Activated T-helper 17 cell treated with anti-CD3 and anti-CD28 coated beads, Interleukin-2, amount 50 U/mL, for 72 hours (primary cell): ENCODE data around the gene BRSK2. TPM values are rescaled to one million over a fixed set of nuclear protein-coding genes. Genes with fewer than 3 reads are reported as not detected.
"Not testable (repeated sequence)": the region's sequence is repeated elsewhere in the genome, so short reads cannot be mapped to it uniquely, and the experiment has no call there.

Source experiments
- ATAC-seq: fragments of 150-1000 bp; cut with Tn5 transposase; replicated peaks from 2 replicates; pipeline ENCODE4 v1.10.0; 2021; ENCODE audit warnings: mild to moderate bottlenecking, moderate library complexity
- H3K27ac Mint-ChIP-seq: one replicate; pipeline ENCODE4 v1.8.0; 2022; ENCODE audit warnings: mixed read lengths
- H3K27me3 Mint-ChIP-seq: one replicate; pipeline ENCODE4 v1.8.0; 2022; ENCODE audit warnings: mixed read lengths
- H3K36me3 Mint-ChIP-seq: one replicate; pipeline ENCODE4 v1.8.0; 2022; ENCODE audit warnings: low read depth, mild to moderate bottlenecking, mixed read lengths
- H3K4me1 Mint-ChIP-seq: one replicate; pipeline ENCODE4 v1.8.0; 2022; ENCODE audit warnings: mixed read lengths
- H3K4me3 Mint-ChIP-seq: one replicate; pipeline ENCODE4 v1.8.0; 2022; ENCODE audit warnings: mild to moderate bottlenecking, mixed read lengths
- H3K9me3 Mint-ChIP-seq: one replicate; pipeline ENCODE4 v1.8.0; 2022; ENCODE audit warnings: mixed read lengths
- total RNA-seq, 2 donors: library from RNA; stranded (reverse); gene quantifications; one replicate each; pipeline ENCODE4 v1.2.3, GENCODE V29; 2022

The BRSK2 gene
- total RNA-seq, 2 donors from 2014 or later: 0.09 to 3.3 TPM

DNA sequence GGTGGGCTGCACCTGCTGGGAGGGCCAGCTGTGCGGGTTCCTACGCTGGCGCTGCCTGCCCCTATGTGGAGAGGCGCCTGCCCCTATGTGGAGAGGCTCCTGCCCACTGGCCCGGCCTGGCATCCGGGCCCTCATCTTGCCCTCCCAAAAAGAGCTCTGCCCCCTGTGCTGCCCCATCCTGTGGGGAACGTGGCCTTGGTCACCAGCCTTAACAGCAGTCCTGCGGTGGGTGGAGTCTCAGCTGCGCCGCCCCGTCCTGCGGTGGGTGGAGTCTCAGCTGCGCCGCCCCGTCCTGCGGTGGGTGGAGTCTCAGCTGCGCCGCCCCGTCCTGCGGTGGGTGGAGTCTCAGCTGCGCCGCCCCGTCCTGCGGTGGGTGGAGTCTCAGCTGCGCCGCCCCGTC is 22.0 kb downstream of the BRSK2 start:
- not testable (repeated sequence) for H3K9me3 Mint-ChIP-seq, H3K4me3 Mint-ChIP-seq, H3K4me1 Mint-ChIP-seq, H3K27me3 Mint-ChIP-seq, H3K27ac Mint-ChIP-seq, ATAC-seq, H3K36me3 Mint-ChIP-seq

DNA sequence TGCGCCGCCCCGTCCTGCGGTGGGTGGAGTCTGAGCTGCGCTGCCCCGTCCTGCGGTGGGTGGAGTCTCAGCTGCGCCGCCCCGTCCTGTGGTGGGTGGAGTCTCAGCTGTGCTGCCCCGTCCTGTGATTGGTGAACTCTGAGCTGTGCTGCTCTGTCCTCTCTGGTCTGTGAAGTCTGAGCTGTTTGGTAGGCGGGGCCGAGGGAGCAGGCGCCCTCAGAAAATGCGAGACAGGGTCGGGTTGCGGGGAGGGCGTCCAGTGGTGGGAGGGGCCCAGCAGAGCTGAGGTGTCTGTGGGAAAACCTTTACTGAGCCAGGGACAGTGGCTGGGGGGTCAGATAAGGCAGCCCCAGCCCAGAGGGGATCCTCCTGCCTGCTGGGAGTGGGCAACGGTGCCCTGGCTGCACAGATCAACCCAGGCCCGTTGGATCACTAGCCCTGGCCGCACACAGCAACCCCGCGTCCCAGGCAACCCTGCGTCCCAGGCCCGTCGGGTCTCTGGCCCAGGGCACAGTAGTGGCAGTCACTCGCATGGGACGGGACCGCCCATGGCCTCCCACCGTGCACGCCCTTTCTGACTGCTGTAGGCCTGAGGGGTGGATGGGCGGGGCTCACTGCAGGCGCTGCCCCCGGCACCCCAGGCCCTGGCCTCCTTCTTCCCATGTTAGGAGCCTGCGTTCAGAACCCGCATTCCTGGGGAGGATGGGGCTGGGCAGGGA is 22.8 kb downstream of the BRSK2 start:
- Mint-ChIP-seq H3K4me1 (no peaks in the 10 kb centered on the region), H3K4me3 (no peak overlapping the region), H3K9me3 (peaks cover 3% of the 10 kb centered on the region), H3K27me3 (no peaks in the 10 kb centered on the region), H3K27ac (no peak overlapping the region), H3K36me3 (no peaks in the 10 kb centered on the region)
- no peak for ATAC-seq

GRCh38 chr11:1414650-1415049 is 24.9 kb downstream of the BRSK2 start:
- H3K27me3 Mint-ChIP-seq: no peaks in the 10 kb centered on the region
- H3K36me3 Mint-ChIP-seq: no peaks in the 10 kb centered on the region
- no peak for ATAC-seq
- H3K4me3 Mint-ChIP-seq: no peak overlapping the region
- H3K4me1 Mint-ChIP-seq: no peaks in the 10 kb centered on the region
- peaks cover 6% of the 10 kb centered on the region for H3K9me3 Mint-ChIP-seq
- H3K27ac Mint-ChIP-seq: no peak overlapping the region

GRCh38 chr11:1415631-1416030 is 25.9 kb downstream of the BRSK2 start:
- Mint-ChIP-seq H3K4me3 (no peak overlapping the region), H3K36me3 (no peaks in the 10 kb centered on the region), H3K9me3 (peaks cover 6% of the 10 kb centered on the region), H3K4me1 (no peaks in the 10 kb centered on the region), H3K27ac (no peak overlapping the region), H3K27me3 (no peaks in the 10 kb centered on the region)
- no peak for ATAC-seq

DNA sequence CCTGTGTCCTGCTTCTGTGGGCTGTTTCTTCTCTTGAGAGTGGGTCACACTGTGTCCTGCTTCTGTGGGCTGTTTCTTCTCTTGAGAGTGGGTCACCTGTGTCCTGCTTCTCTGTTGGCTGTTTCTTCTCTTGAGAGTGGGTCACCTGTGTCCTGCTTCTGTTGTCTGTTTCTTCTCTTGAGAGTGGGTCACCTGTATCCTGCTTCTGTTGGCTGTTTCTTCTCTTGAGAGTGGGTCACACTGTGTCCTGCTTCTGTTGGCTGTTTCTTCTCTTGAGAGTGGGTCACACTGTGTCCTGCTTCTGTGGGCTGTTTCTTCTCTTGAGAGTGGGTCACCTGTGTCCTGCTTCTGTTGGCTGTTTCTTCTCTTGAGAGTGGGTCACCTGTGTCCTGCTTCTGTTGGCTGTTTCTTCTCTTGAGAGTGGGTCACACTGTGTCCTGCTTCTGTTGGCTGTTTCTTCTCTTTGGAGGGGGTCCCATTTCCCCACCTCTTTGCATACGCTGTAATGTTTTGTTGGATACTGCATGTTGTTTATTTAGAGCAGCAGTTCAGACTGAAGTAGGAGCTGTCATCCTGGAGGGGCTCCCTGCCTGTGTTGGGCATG is 28.6 kb downstream of the BRSK2 start:
- not testable (repeated sequence) for ATAC-seq, H3K36me3 Mint-ChIP-seq, H3K9me3 Mint-ChIP-seq, H3K27ac Mint-ChIP-seq, H3K4me3 Mint-ChIP-seq, H3K4me1 Mint-ChIP-seq, H3K27me3 Mint-ChIP-seq

DNA sequence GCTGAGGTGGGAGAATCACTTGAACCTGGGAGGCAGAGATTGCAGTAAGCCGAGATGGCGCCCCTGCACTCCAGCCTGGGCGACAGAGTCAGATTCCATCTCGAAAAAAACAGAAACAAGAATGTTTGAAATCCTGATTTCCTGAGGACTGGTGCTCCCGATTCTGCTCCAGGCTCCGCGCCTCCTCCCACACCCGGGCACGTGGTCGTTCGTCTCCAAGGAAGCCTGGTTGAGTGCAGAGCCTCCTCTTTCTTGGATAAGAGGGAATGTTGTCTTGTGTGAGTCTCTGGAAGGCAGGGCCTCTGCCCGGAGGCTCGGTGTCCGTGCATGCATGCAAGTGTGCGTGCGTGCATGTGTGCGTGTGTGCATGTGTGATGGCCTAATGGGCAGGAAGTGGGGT is 30.1 kb downstream of the BRSK2 start:
- Mint-ChIP-seq H3K27me3 (no peaks in the 10 kb centered on the region), H3K36me3 (no peaks in the 10 kb centered on the region), H3K4me1 (no peaks in the 10 kb centered on the region), H3K4me3 (no peak overlapping the region), H3K27ac (no peak overlapping the region), H3K9me3 (peaks cover 6% of the 10 kb centered on the region)
- ATAC-seq: no peak

DNA sequence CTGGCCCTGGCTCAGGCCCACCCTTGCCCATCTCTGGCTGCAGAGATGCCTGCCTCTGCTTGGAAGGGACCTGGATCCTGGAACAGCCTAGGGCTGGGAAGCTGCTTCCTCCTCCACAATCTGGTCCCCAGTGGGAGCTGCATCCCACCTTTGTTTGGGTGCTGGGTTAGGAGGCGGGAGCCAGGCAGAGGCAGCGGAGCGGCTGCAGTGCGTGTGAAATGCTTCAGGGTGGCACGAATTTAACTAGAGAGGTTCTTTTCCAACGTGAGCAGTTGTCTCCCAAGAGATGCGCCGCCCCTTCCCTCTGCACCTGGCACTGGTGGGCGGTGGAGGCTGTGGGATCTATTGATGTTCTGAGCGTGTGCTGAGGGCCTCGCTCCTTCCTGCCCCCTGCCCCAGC is 31.6 kb downstream of the BRSK2 start:
- H3K4me1 Mint-ChIP-seq: no peaks in the 10 kb centered on the region
- peaks cover 6% of the 10 kb centered on the region for H3K9me3 Mint-ChIP-seq
- no peak overlapping the region for H3K4me3 Mint-ChIP-seq
- ATAC-seq: no peak
- no peak overlapping the region for H3K27ac Mint-ChIP-seq
- no peaks in the 10 kb centered on the region for H3K27me3 Mint-ChIP-seq
- no peaks in the 10 kb centered on the region for H3K36me3 Mint-ChIP-seq

DNA sequence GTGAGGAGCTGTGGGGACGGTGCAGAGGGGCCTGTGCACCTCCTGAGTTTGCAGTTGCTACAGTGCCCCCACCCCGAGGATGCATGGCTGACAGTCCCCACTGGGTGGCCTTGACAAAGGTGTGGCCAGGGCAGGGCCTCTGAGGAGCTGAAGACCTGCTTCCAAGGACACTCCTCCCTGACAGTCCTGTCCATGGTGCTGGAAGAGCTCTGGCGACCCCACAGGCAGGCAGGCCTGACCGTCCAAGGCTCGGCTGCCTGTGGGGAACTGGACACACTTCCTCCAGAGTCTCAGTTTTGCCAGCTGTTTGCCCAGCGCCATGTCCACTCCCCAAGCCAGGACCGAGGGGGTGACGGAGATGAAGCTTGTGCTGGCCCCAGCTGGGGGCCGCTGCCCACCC is 32.7 kb downstream of the BRSK2 start:
- no peaks in the 10 kb centered on the region for H3K27me3 Mint-ChIP-seq
- H3K9me3 Mint-ChIP-seq: peaks cover 3% of the 10 kb centered on the region
- ATAC-seq: no peak
- no peak overlapping the region for H3K4me3 Mint-ChIP-seq
- H3K4me1 Mint-ChIP-seq: no peaks in the 10 kb centered on the region
- no peak overlapping the region for H3K27ac Mint-ChIP-seq
- no peaks in the 10 kb centered on the region for H3K36me3 Mint-ChIP-seq

- Mint-ChIP-seq H3K9me3 (peaks cover 3% of the 10 kb centered on the region), H3K36me3 (no peaks in the 10 kb centered on the region), H3K4me3 (no peak overlapping the region), H3K27me3 (no peaks in the 10 kb centered on the region), H3K4me1 (no peaks in the 10 kb centered on the region), H3K27ac (no peak overlapping the region)
- no peak for ATAC-seq
These were observed 33.2 kb downstream of the BRSK2 start for GRCh38 chr11:1422981-1423380.

- not testable (repeated sequence) for H3K27ac Mint-ChIP-seq, H3K36me3 Mint-ChIP-seq, H3K4me3 Mint-ChIP-seq, H3K4me1 Mint-ChIP-seq, H3K27me3 Mint-ChIP-seq, H3K9me3 Mint-ChIP-seq, ATAC-seq
These were observed 33.7 kb downstream of the BRSK2 start for GRCh38 chr11:1423406-1423805.

DNA sequence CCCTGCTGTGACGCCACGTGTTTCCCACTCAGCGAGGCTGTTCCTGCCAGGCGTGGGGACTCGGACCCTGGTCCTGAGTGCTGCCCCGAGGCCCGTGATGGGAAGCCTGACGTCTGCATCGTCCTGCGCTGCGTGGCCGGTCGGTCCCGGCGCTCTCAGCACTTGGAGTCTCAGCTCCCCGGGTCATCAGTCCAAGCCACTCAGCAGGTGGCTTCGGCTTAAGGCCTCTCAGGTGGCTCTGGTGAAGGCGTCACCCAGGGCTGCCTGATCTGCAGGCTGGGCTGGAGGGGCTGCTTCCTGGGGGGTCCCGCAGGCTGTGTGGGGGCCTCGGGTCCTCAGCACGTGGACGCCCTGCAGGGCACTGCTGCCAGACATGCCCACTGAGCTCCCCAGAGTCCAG is 35.3 kb downstream of the BRSK2 start:
- Mint-ChIP-seq H3K36me3 (no peaks in the 10 kb centered on the region), H3K27me3 (no peaks in the 10 kb centered on the region), H3K4me3 (no peak overlapping the region), H3K9me3 (no peaks in the 10 kb centered on the region), H3K27ac (no peak overlapping the region), H3K4me1 (no peaks in the 10 kb centered on the region)
- ATAC-seq: no peak

DNA sequence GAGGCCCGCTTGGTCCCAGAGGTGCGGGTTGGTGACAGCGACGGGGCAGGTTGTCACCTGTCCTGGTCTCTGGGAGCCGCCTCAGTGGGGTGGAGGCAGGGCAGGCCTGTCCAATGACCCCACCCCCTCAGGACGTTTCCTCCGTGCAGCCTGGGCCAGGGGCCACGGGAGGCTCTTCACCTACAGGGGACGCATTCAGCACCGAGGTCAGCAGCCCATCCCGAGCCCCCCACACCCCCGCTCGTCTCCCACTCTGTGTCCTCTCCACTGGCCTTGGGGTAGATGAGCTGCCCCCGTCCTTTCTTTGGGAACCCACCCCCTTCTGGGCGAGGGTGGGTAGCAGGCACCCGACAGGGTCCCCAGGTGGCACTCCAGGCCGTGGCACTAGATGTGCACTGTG is 35.7 kb downstream of the BRSK2 start:
- H3K9me3 Mint-ChIP-seq: no peaks in the 10 kb centered on the region
- no peak overlapping the region for H3K27ac Mint-ChIP-seq
- H3K4me3 Mint-ChIP-seq: no peak overlapping the region
- ATAC-seq: no peak
- no peaks in the 10 kb centered on the region for H3K27me3 Mint-ChIP-seq
- H3K4me1 Mint-ChIP-seq: no peaks in the 10 kb centered on the region
- H3K36me3 Mint-ChIP-seq: no peaks in the 10 kb centered on the region

DNA sequence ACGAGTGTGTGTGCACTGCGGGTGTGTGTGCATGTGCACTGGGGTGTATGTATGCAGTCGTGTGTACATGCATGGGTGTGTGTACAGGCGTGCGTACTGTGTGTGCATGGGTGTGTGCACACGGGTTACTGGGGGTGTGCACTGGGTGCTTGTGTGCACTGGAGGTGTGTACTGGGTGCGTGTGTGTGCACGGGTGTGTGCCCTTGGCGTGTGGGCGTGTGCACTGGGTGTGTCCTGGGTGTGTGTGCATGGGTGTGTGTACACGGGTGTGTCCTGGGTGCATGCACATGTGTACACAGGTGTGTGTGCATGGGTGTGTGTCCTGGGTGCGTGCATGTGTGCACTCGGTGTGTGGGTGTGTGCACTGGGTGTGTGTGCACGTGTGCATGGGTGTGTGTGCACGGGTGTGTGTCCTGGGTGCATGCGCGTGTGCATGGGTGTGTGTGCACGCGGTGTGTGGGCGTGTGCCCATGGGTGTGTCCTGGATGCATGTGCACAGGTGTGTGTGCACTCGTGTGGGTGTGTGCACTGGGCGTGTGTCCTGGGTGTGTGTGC is 39.1 kb downstream of the BRSK2 start:
- Mint-ChIP-seq H3K36me3 (no peaks in the 10 kb centered on the region), H3K4me3 (no peak overlapping the region), H3K27ac (no peak overlapping the region), H3K9me3 (no peaks in the 10 kb centered on the region), H3K4me1 (no peaks in the 10 kb centered on the region), H3K27me3 (no peaks in the 10 kb centered on the region)
- ATAC-seq: no peak

GRCh38 chr11:1433568-1433967 is 43.8 kb downstream of the BRSK2 start:
- Mint-ChIP-seq H3K4me1 (no peaks in the 10 kb centered on the region), H3K9me3 (no peaks in the 10 kb centered on the region), H3K27ac (no peak overlapping the region), H3K36me3 (no peaks in the 10 kb centered on the region), H3K4me3 (no peak overlapping the region), H3K27me3 (no peaks in the 10 kb centered on the region)
- ATAC-seq: no peak

GRCh38 chr11:1433977-1434640 is 44.4 kb downstream of the BRSK2 start:
- no peaks in the 10 kb centered on the region for H3K9me3 Mint-ChIP-seq
- no peaks in the 10 kb centered on the region for H3K27me3 Mint-ChIP-seq
- H3K4me1 Mint-ChIP-seq: no peaks in the 10 kb centered on the region
- ATAC-seq: no peak
- no peak overlapping the region for H3K27ac Mint-ChIP-seq
- no peaks in the 10 kb centered on the region for H3K36me3 Mint-ChIP-seq
- H3K4me3 Mint-ChIP-seq: no peak overlapping the region
